Bronchial epithelial cell (primary cell): ENCODE data around the gene RNF38. TPM values are rescaled to one million over a fixed set of nuclear protein-coding genes. Genes with fewer than 3 reads are reported as not detected.
"Not testable (repeated sequence)": the region's sequence is repeated elsewhere in the genome, so short reads cannot be mapped to it uniquely, and the experiment has no call there.

Experiments used
- DNase-seq: peaks from one replicate; pipeline ENCODE4 v3.0.0-alpha.2; 2010; ENCODE audit warnings: low read depth
- FAIRE-seq: peaks from 2 replicates; lab custom pipeline; 2011; peaks lifted over from hg19 to GRCh38; lab: Jason Lieb, UNC
- H3K27me3 ChIP-seq: 2 replicates; pipeline ENCODE4 v1.5.1; 2011; ENCODE audit warnings: low read length; ENCODE audit not compliant: control insufficient read depth, insufficient read depth
- H3K36me3 ChIP-seq: 2 replicates; pipeline ENCODE4 v1.5.1; 2011; ENCODE audit warnings: low read length; ENCODE audit not compliant: control insufficient read depth, insufficient read depth
- H3K4me3 ChIP-seq: 2 replicates; pipeline ENCODE4 v1.5.1; 2011; ENCODE audit warnings: mild to moderate bottlenecking, low read depth, low read length, control low read depth
- CTCF ChIP-seq: IDR thresholded peaks from 2 replicates; pipeline ENCODE4 v1.5.1; 2011; ENCODE audit warnings: mild to moderate bottlenecking, moderate library complexity, low read length, control low read depth, inconsistent platforms; ENCODE audit not compliant: insufficient read depth, severe bottlenecking
- total RNA-seq: library from RNA; depleted of rRNA; stranded (reverse); fragments of >200 nt; gene quantifications from 2 replicates; pipeline ENCODE4 v1.2.1, GENCODE V29; 2014

The RNF38 gene
- total RNA-seq, result 5.4 and 5.5 TPM in 2 replicates

- Histone ChIP-seq H3K27me3 (no peaks in the 10 kb centered on the region), H3K4me3 (peak within 1 kb of the TSS; percentile 71), H3K36me3 (no peaks in the 10 kb centered on the region)
- DNase-seq, result no peak
- no peak for FAIRE-seq
- TF ChIP-seq CTCF, result no peak
Measured at GRCh38 chr9:36399980-36400331, at the start of gene RNF38. TSS of gene RNF38 (minus strand) at chr9:36400269. CDS start at chr9:36400108, 161 bp downstream.

GRCh38 chr9:36448555-36448954 is 48.5 kb upstream of the RNF38 start:
- H3K27me3 ChIP-seq, H3K36me3 ChIP-seq, H3K4me3 ChIP-seq, DNase-seq, FAIRE-seq: not testable (repeated sequence)

- TF ChIP-seq CTCF, result no peak
- no peak for DNase-seq
- H3K4me3 ChIP-seq, result no peak overlapping the region
- FAIRE-seq, result no peak
- no peaks in the 10 kb centered on the region for H3K27me3 ChIP-seq
- H3K36me3 ChIP-seq, result no peaks in the 10 kb centered on the region
Measured at GRCh38 chr9:36448017-36448416, 47.9 kb upstream of the RNF38 start.

- FAIRE-seq, H3K36me3 ChIP-seq: not testable (repeated sequence)
Measured at GRCh38 chr9:36446678-36447077, 46.6 kb upstream of the RNF38 start.

GRCh38 chr9:36445800-36446361 is 45.8 kb upstream of the RNF38 start:
- no peaks in the 10 kb centered on the region for H3K36me3 ChIP-seq
- DNase-seq, result no peak
- no peak overlapping the region for H3K4me3 ChIP-seq
- no peak for TF ChIP-seq CTCF
- no peaks in the 10 kb centered on the region for H3K27me3 ChIP-seq
- FAIRE-seq, result peak; percentile 36

More at GRCh38 chr9:36446678-36447077, 46.6 kb upstream of the RNF38 start:
- not testable (repeated sequence) for H3K27me3 ChIP-seq, H3K4me3 ChIP-seq, DNase-seq

GRCh38 chr9:36444203-36444602 is 44.1 kb upstream of the RNF38 start:
- Histone ChIP-seq H3K4me3 (no peak overlapping the region), H3K36me3 (no peaks in the 10 kb centered on the region), H3K27me3 (no peaks in the 10 kb centered on the region)
- TF ChIP-seq CTCF, result no peak
- no peak for FAIRE-seq
- peak; percentile 7 for DNase-seq

- H3K27me3 ChIP-seq, result no peaks in the 10 kb centered on the region
- DNase-seq, result peak; percentile 51
- no peak overlapping the region for H3K4me3 ChIP-seq
- no peak for FAIRE-seq
- no peak for TF ChIP-seq CTCF
- no peaks in the 10 kb centered on the region for H3K36me3 ChIP-seq
Measured at GRCh38 chr9:36443581-36443980, 43.5 kb upstream of the RNF38 start.
